ELF-1 (cell line): ENCODE data around the gene AK4.
"Not testable (repeated sequence)": the region's sequence is repeated elsewhere in the genome, so short reads cannot be mapped to it uniquely, and the experiment has no call there.

Experiments
- DNase-seq: peaks from one replicate; pipeline ENCODE4 v3.0.0-alpha.2; 2016; ENCODE audit warnings: low read depth, low spot score

Gene AK4

GRCh38 chr1:65213271-65214023, 65.4 kb downstream of the AK4 start:
- no peak for DNase-seq

- no peak for DNase-seq
Measured at GRCh38 chr1:65214340-65215027, 66.5 kb downstream of the AK4 start.

GRCh38 chr1:65216989-65217388, 69.0 kb downstream of the AK4 start:
- no peak for DNase-seq

GRCh38 chr1:65221638-65222339, 73.8 kb downstream of the AK4 start:
- DNase-seq: no peak

GRCh38 chr1:65222340-65222940, 74.4 kb downstream of the AK4 start:
- DNase-seq: no peak

GRCh38 chr1:65224681-65225091, 76.7 kb downstream of the AK4 start:
- no peak for DNase-seq

- DNase-seq: no peak
Measured at GRCh38 chr1:65225179-65225578, 77.2 kb downstream of the AK4 start.

- no peak for DNase-seq
Measured at GRCh38 chr1:65229201-65229600, 81.2 kb downstream of the AK4 start.

GRCh38 chr1:65229754-65230339, 81.8 kb downstream of the AK4 start:
- DNase-seq: no peak

GRCh38 chr1:65230731-65231481, 82.9 kb downstream of the AK4 start:
- DNase-seq: no peak

GRCh38 chr1:65231718-65232330, 83.8 kb downstream of the AK4 start:
- DNase-seq: no peak

GRCh38 chr1:65232461-65232990, 84.5 kb downstream of the AK4 start:
- DNase-seq: no peak

- DNase-seq: no peak
Measured at GRCh38 chr1:65233782-65234181, 85.8 kb downstream of the AK4 start.

- DNase-seq: peak; percentile 29
Measured at GRCh38 chr1:65235867-65236805, 88.1 kb downstream of the AK4 start.

GRCh38 chr1:65237088-65237487, 89.1 kb downstream of the AK4 start:
- not testable (repeated sequence) for DNase-seq

- no peak for DNase-seq
Measured at GRCh38 chr1:65237503-65237902, 89.5 kb downstream of the AK4 start.

GRCh38 chr1:65238010-65238409, 90.0 kb downstream of the AK4 start:
- DNase-seq: no peak

GRCh38 chr1:65243491-65243890, 95.5 kb downstream of the AK4 start:
- no peak for DNase-seq

GRCh38 chr1:65245295-65245694, 97.3 kb downstream of the AK4 start:
- no peak for DNase-seq
